VCaP (cell line): ENCODE measurements around the gene NODAL.

Experiments used
- H3K27ac ChIP-seq: fragments of 450-650 bp; 2 replicates; pipeline ENCODE4 v1.5.1; 2017
- TF ChIP-seq, protein P1 (sequence below): fragments of 450-650 bp; conservative IDR thresholded peaks from 2 replicates; pipeline ENCODE4 v1.5.1; 2017; ENCODE audit warnings: mild to moderate bottlenecking, moderate library complexity

NODAL gene

DNA sequence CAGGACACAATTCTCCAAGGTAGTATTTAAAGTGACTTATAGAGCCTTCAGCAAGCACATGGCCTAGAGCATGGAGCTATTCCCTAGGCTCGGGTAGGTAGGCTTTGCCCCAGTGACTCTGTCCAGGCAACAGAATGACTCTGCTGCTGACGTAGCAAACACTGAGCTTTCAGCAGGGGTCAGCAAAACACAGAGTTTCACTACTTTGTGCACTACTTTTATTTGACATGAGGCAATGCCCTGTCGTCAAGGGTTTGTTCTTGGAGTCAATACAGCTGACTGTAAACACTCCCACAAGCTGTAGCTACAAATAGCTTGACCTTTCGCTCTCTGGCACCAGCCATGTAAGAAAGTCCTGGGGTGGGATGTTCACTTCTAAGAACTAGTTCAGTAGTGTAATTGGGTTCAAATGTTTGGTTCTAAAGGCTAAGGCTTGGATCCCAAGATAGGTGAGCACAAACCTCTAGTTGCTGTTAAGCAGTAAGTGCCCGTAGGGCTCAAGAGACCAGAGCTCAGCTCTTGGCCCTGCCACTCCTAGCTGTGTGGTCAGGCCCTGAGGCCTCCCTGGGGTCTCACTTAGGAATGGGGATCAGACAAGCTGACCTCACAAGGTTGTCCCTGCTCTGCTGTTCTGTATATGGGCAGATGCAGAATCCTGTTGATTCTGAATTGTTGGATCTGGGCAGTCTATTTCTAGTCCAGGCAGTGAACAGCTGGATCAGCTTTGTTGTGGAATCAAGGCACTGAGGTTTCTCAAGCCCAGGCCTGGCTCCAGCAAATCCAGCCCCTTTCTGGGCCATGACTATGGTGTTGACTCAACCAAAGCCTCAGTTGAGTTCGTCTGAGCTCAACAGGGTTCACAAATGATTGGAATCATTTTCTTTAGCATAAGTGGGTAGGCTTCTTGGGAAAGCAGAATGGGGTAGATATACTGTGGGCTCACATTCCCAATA, 10.7 kb downstream of the NODAL start:
- H3K27ac ChIP-seq = no peak overlapping the region
- TF ChIP-seq, protein P1, sequence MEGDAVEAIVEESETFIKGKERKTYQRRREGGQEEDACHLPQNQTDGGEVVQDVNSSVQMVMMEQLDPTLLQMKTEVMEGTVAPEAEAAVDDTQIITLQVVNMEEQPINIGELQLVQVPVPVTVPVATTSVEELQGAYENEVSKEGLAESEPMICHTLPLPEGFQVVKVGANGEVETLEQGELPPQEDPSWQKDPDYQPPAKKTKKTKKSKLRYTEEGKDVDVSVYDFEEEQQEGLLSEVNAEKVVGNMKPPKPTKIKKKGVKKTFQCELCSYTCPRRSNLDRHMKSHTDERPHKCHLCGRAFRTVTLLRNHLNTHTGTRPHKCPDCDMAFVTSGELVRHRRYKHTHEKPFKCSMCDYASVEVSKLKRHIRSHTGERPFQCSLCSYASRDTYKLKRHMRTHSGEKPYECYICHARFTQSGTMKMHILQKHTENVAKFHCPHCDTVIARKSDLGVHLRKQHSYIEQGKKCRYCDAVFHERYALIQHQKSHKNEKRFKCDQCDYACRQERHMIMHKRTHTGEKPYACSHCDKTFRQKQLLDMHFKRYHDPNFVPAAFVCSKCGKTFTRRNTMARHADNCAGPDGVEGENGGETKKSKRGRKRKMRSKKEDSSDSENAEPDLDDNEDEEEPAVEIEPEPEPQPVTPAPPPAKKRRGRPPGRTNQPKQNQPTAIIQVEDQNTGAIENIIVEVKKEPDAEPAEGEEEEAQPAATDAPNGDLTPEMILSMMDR = no peak

DNA sequence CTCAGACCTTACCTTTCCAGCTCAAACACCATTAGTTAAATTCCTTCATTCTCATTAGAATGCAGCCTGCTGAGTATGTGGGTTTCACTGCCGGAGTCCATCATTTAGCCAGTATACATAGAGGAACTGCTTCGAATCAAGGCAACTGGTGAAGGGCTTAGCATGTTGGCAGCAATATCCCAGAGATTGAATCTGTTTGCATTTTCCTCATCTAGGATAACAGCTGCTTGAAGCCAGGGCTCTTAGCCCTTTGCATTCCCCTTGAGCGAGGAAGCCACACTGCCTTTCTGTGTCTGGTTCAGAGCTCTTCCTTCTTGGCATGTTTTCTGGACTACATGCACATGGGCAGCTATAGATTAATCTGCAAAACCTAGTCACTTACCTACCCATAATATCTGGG, 14.7 kb downstream of the NODAL start:
- TF ChIP-seq, protein P1 = no peak

DNA sequence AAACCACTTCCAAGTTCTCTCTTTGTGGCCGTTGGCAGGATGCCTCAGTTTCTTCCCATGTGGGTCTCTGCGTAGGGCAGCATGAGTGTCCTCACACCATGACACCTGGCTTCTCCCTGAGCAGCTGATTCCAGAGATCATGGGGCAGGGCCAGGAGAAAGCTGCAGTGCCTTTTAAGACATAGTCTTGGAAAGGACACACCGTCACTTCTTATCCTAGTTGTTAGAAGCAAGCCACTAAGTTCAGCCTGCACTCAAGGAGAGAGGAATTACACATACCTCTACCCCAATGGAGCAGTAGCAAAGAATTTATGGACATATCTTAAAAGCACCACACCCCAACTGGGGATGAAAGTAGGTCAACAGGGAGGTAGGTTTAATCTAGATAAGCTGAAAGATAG, 16.4 kb downstream of the NODAL start:
- TF ChIP-seq, protein P1 = no peak
- no peak overlapping the region for H3K27ac ChIP-seq

More for the DNA sequence above, 14.7 kb downstream of the NODAL start:
- no peak overlapping the region for H3K27ac ChIP-seq

DNA sequence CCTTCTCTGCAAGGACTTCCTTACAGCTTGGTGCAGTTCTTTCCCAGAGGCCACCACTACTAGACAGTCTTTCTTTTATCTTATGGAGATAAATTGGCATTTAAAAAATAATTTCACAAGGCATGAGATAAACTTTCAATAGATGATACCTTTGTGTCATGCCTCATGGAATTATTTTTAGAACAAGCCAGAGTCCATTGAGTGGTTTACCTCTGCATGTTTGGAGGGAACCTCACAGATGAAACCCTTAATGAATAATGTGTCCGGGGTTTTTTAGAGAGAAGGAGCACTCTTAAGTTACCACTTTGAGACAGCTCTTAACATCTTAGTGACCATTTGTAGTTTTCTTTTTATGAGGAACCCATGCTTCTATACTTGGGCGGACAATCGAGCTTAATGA, 17.2 kb downstream of the NODAL start:
- no peak overlapping the region for H3K27ac ChIP-seq
- TF ChIP-seq, protein P1 = no peak

DNA sequence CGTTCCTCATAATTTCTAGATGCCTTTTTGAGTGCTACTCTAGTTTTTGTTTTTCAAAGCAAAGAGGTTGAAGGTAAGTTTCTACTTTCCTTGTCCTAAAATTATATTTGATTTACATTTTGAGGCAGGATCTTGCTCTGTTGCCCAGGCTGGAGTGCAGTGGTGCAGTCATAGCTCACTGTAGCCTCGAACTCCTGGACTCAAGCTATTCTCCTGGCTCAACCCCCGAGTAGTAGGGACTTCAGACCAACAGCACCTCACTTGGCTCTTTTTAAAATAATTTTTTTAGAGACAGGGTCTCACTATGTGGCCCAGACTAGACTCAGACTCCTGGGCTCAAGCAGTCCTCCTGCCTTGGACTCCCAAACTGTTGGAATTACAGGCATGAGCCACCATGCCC, 22.8 kb downstream of the NODAL start:
- TF ChIP-seq, protein P1 = no peak
- H3K27ac ChIP-seq = no peak overlapping the region

DNA sequence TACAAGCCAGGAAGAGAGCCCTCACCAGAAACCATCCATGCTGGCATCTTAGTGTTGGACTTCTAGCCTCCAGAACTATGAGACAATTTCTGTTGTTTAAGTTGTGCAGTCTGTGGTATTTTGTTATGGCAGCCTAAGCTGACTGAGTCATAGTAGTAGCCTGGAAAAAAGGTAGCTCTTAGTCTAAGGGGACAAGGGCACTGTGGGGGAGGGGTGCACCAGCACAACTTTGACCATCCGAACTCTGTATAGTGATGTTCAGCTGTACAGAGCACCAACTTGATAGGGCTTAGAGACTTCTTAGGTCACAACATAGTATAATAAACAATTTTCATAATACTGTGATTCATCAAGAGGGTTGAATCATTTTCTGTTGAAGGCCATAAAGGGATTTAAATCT, 23.3 kb downstream of the NODAL start:
- H3K27ac ChIP-seq = no peak overlapping the region
- TF ChIP-seq, protein P1 = no peak

DNA sequence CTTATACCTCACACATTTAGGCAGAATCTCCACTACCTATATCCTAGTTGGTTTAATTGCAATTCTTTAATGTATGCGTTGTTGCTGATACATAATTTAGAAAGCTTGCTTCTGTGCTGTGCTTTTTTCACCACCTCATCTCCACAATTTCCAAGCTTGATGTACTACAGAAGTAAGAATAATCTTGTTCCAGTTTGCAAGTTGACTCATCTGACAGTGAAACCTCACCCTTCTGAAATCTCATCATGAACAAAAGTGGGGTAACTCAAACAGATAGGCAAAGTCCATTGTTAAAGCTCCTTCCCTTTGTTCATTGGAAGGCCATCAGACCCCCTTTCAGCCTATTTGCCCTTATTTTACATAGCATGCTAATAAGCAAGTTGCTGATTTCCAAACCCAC, 23.9 kb downstream of the NODAL start:
- TF ChIP-seq, protein P1 = no peak
- H3K27ac ChIP-seq = no peak overlapping the region
